HUDEP-2 (cell line): Measurements from ENCODE around the gene CTDSPL.

Experiments
- DNase-seq, 76 experiments: peaks; one replicate each; lab custom pipeline; 2025; ENCODE audit not compliant: unreplicated experiment in 76 of 76; lab: John Stamatoyannopoulos, UW

The CTDSPL gene

DNA sequence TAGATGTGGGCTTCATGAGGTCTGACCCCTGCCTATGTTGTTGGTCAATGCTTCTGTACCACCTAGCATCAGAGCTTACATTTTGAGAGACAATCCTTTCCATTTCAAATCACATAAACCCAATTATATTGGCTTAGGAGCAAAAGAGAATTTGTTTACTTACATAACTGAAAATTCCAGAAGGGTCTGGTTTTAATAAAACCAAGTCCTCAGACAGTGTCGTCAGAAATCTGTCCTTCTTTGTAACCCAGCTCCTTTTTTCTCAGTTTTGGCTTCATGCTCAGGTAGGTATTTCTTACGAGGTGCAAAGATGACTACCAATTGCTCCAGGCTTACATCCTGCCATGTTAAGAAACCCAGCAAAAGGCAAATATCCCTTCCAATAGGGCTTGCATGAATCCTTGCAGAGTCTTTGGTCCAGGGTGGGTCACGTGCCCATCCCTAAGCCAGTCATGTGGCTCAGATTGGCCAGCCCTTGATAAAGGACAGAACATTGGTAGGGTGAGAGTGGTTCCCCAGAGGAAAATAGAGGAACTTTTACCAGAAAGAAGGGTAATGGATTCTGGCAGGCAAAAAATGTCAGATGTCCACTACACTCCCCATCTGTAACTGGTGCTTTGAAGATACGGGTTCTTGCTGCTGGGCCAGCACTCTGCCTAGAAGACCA, 78.7 kb downstream of the CTDSPL start:
- DNase-seq: no peak

DNA sequence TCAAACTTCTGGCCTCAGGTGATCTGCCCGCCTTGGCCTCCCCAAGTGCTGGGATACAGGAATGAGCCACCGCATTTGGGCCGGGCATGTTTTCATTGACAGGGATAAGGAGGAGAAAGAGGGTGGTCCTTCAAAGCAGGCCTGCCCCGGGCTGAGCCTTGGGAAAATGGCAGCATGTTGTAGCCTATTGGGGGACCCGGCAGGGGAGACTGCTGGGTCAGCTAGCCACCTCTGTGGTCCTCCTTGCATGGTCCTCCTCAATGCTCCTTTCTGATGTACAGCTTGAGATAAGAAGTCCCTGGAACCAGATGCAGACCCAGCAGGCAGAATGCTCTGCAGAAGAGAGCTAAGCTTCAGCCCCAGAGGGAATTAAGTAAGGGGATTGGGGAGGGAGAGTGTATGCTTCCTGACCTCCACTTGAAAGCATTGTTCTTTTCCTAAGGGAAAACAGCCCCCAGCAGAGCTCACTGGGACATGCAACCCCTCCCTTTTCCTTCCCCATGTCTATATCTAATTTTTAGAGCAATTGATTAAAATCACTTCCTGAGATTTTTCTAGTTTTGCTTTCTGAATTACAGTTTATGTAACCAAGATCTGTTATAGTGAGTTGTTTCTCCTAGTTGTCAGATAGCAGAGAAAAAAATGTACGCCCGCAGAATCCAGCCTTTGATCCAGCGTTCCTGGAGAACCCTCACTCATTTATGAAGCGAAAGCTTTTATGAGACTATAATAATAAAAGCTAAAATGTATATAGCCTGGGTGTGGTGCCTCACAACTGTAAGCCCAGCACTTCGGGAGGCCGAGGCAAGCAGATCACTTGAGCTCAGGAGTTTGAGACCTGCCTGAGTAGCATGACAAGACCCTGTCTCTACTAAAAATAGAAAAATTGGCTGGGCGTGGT, 80.2 kb downstream of the CTDSPL start:
- DNase-seq: no peak

DNA sequence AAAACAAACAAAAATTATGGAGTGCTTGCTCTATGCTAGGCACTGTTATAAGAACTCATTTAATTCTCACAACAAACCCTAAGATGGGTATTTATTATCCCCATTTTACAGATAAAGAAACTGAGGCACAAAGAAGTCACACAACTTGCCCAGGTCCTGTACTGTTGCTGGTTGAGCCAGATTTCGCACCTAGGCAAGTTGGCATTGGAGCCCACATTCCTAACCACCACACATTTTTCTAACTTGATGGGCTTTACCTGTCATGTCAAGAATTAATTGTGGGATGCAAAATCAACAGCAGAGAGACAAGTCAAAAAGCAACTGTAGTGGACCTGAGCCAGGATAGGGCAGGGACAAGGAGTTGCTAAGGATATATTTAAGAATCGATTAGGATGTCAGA, 81.0 kb downstream of the CTDSPL start:
- no peak for DNase-seq

DNA sequence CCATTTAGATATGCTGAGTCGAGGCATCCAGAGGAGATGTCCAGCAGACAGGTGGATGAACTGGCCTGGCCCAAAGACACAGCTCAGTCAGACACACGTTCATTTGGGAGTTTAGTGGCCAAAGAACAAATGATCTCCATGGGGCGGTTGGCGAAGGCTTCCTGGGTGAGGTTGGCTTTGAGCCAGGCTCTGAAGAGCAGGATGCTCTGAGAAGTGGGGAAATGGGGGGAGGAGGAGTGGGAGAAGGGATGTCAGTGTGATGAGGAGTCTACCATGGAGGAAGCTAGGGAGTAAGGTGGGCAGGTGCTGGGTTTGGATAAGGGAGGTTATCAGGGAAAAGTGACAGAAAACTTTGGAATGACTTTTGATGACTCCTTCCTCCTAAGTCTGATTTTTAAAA, 81.4 kb downstream of the CTDSPL start:
- no peak for DNase-seq

DNA sequence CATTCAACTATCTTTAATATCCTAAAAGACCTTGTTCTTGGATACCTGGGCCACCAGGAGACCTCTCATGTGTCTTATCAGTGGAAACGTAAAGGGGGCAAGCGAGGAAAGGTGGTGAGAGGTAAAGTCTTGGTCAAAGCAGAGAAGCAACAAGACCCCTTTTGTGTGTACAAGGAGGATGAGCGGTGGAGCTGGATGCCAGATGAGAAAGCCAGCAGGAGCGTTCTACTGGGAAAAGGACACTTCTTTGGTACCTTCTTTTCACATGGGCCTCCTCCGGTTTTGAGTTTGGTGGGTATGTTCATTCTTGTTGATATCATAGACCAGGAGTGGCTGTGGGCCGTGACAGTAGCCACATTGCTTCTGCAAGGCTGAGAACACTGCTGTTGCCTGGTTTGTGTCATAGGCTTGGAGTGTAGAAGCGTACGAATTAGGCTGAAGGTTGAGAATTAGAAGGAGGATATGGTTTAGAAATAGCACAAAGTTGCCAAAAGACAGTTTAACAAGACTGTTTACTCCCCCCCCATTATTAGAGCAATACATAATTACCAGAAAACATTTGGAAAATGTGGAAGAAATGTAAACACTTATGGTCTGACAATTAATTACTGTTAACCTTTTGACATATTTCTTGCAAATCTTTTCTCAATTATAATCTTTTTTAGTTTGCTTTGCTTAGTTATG, 82.1 kb downstream of the CTDSPL start:
- no peak for DNase-seq

DNA sequence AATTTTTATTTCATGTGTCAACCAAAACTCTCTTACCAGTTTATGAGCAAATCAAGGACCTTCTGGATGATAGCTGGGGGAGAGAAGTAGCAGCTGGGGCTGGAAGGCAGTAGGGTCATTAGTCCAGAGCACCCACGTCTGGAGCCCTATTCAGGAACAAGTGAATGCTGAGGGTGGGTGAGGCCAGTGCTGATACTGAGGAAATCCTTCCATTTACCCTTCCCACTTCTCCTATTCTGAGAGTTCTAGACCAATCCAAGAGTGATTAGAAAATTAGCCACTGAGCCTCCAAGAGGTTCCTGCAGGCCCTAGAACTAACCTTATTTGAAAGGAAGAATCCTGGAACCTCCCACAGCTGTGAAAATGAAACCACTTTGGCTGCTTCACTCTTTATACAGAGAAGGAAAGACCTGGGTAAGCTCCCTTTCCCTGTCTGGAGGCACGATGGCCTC, 82.7 kb downstream of the CTDSPL start:
- no peak for DNase-seq

DNA sequence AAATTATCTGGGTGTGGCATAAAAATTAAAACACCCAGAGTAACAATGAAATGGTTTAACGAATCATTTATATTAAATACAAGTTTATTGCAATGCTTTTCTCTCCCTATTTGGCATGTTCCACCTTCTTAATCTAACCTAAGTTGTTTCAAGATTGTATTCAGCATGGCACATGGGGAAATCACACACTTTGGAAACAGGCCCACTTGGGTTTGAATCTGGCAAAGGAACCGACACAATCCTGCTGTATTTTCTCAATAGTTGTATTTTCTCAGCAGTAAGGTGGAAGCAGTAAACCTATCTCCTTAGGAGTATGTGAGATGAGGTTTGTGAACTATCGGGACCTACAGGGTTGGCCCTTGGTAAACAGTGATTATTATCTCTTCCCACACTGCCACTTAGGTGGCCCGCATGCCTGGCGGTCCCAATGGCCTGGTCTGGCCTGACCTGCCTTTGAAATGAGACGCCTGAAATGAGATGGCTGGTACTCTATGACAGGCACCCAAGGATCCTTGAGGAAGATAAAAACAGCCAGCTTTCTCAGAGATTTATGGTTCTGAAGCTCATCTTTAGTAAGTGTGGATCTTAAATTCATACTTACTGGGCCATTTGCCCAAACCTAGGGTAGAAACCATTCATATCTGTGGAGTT, 83.6 kb downstream of the CTDSPL start:
- no peak for DNase-seq

DNA sequence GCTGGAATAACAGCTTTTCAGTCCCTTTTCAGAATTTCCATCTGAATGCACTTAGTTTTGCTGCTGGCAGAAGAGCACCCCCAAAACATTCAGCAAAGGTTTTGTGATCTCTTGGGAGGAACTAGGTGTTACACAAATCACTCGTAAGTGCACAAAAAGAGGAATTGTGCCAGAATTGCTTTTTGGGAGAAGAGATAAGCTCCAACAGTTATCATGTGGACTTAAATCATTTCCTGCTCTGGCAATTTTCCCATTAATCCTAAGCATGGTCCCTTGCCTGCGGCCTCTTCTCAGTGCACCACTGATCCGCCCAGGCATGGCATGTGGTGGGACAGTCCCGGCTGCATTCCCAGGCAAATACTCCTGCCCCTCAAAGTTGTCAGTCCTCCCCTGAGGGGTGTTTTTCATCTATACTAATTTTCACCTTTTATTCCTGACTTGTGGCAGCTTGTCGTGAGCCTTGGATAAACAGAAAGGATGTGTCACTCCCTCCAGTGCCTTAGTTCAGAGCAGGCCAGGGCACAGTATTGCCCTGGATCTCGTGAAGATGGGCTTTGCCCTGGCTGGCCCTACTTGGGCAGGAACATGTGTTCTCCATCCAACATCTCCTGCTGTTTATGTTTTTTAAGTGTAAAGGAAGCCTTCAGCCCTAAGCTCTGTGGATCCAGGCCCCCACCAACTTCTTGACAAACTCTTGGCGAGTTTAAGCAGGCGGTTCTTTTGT, 84.3 kb downstream of the CTDSPL start:
- no peak for DNase-seq

DNA sequence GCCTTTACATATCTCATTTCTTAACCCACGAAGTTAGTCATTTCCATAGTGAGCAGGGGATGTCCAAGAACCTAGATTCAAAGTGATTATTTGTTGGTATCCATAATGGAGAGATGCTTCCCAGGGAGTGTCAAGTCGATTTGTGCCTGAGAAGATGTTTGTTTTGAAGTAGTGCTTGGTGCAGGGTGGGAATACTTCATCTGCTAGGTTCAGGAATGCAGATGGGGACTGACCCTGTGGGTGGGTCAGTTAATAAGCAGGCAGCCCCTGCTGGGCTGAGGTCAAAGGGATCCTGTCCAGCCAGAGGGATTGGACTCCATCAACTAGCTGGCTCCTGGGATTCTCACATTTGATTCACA, 84.8 kb downstream of the CTDSPL start:
- DNase-seq: no peak

DNA sequence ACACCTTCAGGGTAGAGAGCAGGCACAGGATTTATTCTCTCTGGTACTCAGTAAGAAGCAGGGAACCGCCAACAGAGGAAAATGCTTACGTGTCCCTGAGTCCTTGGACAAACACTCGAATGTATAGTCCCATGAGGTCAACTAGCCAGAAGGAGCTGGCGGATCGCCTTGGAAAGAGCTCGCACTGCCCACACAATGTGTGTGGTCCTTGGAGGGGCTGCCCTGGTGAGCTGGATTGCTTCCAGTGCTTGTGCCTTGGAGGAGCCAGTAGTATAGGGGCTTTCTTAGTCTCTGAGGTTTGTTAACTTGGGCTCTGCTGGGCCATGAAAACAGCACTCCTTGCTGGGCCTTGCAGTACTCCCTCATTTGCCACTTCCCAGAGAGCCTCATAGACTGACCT, 88.2 kb downstream of the CTDSPL start:
- no peak for DNase-seq

DNA sequence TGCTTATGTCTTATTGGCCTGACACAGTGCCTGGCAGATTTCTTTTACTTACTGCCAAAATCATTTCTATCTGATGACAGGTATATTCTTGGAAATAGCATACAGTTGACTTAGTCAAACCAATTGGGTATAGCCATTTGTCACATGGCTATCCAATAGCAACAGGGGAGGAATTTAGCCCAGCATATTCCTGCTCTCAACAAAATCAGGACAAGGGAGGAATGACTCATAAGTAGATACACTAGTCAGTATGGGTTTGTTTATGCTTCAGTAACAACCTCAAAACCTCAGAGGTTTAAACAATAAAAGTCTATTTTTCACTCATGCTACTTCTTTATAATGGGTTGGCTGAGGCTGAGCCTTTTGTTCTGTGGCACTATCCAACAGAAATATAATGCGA, 90.9 kb downstream of the CTDSPL start:
- no peak for DNase-seq

DNA sequence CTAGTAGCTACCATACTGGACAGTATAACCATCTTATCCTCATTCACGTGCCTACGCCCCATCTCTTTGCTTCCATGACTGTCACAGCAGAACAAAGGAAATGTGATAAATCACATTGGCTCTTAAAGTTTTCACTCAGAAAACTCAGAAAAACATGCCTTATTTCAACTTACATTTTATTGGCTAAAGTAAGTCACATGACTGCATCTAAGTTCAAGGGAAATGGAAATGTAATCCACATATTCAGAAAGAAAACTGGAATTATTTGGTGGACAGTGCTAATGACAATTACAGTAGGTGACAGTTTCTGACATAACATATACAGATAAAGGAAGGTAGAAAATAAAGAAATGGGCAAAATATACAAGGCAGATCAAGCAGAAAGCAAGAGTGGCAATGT, 91.5 kb downstream of the CTDSPL start:
- no peak for DNase-seq

DNA sequence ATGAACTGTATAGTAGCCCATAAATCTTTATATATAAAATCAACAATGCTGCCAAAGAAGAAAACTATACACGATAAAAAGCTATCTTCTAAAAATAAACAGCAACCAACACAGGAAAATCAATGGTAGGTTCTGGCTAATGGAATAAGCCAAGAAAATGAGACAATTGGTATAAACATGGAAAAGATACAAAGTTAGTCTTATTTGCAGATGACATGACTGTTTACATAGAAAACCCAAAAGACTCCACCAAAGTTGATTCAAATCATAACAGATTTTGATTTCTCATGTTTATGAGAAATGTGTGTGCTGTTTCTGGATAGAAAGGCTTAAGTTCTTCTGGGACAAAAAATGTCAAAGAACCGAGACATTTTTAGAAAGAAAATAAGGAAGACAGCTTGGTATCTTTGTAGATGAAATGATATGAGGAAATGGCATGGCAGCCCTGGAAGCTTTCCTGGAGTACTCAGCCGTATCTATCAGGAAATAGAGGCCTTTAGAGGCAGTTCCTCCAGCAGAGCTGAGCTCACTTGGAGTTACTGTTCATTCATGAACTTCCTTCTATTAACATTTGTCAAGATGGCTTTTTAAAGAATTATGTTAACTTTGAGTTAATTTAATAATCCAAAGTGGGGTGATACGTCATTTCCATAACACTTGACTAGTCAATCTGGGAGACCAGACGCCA, 92.2 kb downstream of the CTDSPL start:
- DNase-seq: no peak

DNA sequence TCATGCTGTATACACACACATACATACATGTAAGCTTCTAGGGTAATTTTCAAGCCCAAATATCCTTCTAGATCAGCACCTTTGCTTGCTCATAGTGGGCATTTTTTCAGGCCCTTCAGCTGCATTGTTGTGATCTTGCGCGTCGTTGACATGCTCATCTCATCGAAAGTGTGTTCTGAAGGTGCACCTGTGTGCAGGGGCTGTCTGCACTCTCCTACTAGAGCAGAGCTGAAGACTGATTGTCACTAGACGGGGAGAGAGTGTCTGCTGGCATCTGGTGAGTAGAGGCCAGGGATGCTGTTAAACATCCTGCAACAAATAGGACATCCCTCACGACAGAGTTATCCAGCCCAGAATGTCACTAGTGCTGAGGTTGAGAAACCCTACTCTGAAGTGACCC, 93.2 kb downstream of the CTDSPL start:
- DNase-seq: no peak

DNA sequence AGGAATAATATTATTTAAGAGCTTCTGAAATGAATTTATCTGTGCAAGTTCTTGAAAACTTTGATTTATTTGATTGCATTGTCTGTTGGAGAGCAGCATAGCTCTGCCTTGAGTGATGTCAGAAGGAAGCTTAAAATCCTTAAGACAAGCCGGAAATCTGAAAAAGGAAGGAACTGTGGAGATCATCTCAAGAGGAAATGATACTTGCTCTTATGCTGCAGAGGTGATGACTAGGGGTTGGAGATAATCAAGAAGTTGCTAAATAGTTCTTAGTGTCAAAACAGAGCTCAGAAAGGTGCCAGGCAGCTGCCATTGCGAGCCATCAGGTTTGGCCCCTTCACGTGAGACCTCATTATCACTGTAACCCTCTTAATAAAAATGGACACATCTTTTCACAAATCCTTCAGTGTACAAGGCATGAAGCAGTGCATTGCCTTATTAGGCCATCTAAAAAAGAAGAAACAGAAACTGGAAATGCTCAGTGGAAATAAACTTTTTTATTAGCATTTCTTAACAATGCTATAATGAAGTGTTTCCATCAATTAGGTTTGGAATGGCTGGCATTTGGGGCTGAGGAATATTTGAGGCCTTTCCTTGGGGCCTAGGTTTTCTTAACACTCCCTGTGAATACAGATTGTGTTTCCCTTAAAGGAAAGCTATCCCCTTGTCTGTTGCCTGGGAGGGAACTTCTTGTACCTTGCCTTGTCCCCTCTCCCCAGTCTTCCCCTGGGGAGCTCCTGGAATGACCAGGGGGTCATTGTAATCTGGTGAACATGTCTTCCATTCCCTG, 94.4 kb downstream of the CTDSPL start:
- DNase-seq: no peak

DNA sequence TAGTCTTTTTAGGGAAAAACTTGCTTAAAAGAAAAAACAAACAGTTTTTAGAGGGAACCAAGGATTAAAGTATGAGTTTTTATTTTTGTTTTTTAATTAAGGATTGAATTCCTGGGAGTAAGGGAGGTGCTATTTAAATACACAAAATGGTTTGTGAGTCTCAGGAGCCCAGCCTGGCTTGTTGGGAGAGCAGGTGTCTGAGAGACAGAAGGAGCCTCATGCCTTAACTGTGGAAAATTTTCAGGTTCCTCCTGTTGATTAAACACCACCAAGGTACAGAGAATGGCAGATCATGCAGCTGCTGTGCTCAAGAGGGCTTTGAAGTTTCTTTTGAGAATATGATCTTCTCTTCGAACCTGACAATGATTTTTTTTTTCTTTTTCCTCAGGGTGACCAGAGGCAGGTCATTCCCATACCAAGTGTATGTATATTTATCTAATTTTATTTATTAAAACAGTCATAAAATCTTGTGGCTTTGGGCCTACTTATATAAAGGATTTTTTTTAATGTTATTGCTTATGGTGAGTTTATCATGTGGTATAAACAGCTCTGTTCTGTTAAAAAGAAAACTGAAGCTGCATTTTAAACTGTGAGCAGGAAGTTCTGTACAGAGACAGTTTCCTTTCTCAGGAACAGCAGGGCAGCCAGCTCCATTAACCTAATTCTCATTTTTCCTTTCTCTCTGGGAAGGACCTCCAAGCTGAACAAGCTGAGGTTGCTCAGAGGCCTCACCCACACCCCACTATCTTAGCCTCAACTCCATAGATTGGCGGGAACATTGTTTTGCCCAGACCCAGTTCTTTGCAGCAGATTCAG, 95.3 kb downstream of the CTDSPL start:
- no peak for DNase-seq

DNA sequence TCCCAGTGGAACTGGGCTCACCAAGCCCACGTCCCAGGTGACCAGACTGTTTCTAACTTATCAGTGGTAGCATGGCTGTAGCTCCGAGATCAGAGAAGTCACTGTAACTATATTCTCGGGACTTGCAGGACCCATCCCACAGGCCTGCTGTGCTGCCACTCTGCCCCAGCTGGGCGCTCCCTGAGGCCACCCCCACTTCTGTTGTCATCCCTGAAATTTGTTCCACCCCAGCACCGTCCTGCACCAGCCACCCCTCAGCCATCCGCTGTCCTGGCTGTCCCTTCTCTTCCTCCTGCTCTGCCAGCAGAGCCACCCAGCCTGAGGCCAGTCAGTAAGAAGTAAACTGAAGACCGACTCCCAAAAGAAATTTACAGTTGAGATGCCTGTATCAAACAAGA, 95.9 kb downstream of the CTDSPL start:
- no peak for DNase-seq
